GM19035 (cell line): ENCODE results near the gene FOXO3.
"Not testable (repeated sequence)": the region's sequence is repeated elsewhere in the genome, so short reads cannot be mapped to it uniquely, and the experiment has no call there.

ENCODE experiments used
- ATAC-seq: cut with Tn5 transposase; IDR thresholded peaks from one replicate; pipeline ENCODE4 v1.9.1; 2021; ENCODE audit not compliant: unreplicated experiment

FOXO3 gene

GRCh38 chr6:108658174-108658573, 97.5 kb downstream of the FOXO3 start:
- ATAC-seq = no peak

- not testable (repeated sequence) for ATAC-seq
These were observed 98.1 kb downstream of the FOXO3 start for GRCh38 chr6:108658785-108659184.

DNA sequence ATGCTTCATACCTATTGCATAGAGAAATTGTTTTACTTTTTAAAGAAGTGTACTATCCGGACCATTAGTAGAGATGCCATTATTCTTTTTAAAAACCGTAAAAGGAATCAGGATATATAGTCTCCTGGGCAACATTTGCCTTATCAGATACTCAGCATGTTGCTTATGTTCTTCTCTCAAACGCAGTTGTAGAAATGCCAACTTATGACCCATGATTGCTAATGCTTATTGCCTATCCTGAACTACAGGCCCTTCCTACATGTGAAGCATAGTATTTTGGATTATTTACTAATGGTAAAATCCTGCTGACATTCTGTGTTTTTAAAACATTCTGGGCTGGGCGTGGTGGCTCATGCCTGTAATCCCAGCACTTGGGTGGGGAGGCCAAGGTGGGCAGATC, 99.5 kb downstream of the FOXO3 start:
- no peak for ATAC-seq

GRCh38 chr6:108661430-108661829, 100.7 kb downstream of the FOXO3 start:
- ATAC-seq = no peak

- ATAC-seq = no peak
These were observed 101.3 kb downstream of the FOXO3 start for GRCh38 chr6:108661982-108662381.

GRCh38 chr6:108662702-108663101, 102.0 kb downstream of the FOXO3 start:
- no peak for ATAC-seq

- ATAC-seq = not testable (repeated sequence)
These were observed 102.9 kb downstream of the FOXO3 start for GRCh38 chr6:108663494-108664064.

- ATAC-seq = no peak
These were observed 104.9 kb downstream of the FOXO3 start for GRCh38 chr6:108665495-108666196.

DNA sequence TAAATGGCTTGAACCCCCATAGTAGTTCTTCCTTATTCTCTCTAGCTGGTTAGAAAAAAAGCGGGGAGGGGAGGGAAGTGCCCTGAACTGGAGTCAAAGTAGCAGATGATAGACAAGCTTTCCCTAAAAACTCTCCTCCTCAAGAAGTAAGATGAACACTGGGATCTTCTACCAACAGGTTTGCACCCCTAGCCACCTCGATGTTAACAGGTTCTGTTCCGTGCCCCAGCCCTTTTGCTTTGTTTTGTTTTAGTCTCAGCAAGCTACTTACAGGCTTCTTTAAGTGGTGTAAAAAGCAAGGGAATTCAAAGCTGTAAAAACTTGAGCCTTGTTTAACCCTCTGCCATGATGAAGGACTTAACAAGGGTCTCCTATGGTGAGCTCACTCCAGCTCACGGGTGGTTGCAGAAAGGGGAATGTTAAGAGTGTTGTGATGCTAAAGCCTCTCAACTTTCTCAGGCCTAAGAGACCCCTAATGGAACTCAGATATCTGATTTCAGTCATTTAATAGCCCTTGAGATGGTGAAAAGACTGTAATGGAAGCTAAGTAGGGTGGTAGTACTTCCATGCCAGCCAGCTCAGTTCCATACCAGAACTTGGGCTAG, 106.0 kb downstream of the FOXO3 start:
- ATAC-seq = no peak

DNA sequence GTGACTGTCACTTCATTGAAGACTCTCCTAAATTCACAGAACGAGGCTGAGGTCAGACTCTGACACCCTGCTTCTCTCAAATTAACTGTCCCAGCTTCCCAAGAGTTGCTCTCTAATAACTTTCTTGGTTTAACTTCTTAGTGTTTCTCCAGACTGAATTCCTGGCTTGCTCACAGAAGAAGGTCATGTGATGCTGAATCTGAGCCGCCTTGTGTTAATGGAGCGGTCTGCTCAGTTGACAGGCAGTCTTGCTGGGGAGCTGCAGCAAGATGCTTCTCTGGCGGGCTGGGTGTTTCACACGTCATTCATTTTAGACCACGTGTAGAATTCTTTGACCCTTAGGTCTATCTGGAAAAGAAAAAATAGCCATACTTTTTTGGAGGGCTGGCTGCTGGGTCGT, 107.3 kb downstream of the FOXO3 start:
- ATAC-seq = no peak

DNA sequence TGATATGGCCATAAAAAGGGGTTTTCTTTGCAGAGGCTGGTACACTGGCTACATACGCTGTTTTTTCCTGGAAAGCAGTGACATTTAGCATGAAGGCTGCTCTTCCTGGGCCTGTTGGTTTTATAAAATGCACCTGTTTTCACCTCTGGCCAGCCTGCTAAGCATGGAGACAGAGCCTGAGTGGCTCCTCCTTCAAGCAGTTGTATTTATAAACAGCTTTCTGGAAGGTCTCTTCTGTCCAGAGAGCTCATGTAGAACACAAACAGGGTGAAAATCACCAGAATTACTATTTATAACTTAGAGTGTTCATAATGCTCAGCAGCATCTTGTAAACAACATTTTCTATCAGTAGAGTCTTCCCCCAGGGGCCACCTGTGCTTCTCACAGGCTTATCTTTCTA, 109.0 kb downstream of the FOXO3 start:
- no peak for ATAC-seq

DNA sequence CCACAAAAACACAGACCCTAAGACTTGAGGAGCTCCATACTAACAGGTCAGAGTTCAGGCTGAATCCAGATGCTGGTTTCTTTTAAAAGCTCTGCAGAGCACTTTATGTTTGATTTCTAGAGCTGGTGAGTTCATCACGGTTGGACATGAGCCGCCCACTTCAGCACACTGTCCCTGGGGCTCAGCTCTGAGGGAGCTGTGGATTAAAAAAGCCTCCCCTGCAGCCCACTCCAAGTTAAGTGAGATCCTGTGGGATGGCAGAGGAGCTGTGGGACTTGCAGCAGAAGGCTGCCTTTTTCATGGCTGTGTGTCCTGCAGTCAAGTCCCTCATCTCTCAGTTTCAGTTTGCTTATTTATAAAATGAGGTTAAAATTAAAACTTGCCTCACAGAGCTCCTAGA, 110.5 kb downstream of the FOXO3 start:
- no peak for ATAC-seq

DNA sequence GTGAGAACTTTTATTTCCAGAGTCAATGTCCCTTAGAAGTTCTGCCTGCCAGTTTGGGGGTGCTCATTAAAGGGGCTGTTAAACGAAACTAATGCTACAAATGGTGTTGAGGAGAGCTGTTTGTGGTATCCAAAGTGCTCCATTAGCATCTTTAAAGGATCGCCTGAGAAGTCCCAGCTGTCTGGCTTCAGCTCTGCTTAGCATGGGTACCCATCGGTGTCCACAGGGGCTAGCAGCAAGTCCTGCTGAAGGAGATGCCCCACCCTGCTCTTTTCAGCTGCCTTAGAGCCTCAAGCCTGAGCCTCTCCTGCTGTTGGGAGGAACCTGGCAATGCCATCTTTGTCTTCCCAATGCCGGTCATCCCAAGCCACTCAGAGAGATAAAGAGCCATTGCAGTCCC, 111.1 kb downstream of the FOXO3 start:
- no peak for ATAC-seq

- ATAC-seq = no peak
These were observed 111.9 kb downstream of the FOXO3 start for GRCh38 chr6:108672641-108673040.

DNA sequence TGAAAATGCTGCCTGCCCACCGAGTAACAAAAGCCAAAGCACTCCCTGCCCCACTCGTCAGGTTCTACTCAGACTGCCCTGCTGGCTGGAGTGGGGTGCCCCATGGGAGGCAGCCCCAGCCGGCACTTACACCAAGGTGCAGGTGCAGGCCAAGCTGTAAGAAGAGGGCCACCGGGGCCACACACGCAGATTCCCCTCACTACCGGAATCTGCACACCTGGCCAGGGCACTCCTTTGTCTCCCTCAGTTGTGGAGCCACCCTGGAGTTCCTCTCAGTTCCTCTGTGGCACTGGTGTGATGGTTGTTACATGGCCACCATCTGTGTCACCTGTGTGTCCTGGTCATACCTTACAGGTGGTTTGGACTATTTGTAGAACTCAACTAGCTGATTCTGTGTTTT, 112.4 kb downstream of the FOXO3 start:
- no peak for ATAC-seq

DNA sequence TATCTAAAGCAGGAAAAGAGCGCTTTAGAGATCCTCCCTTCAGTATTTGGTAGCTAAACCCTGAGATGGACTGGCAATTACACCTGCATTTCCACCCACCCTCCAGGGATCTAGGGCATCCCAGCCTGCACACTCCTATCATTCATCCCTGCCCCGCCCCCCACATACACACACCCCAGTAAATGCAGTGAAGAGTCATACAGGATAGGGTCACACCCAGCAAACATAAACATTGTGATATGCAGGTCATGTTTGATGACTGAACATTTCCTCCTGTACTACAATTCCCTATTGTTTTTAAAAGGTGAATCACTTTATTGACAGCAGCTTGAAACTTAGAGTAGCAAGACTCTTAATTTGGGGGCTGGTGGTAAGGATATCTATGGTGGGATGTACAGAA, 112.9 kb downstream of the FOXO3 start:
- no peak for ATAC-seq

- no peak for ATAC-seq
These were observed 114.8 kb downstream of the FOXO3 start for GRCh38 chr6:108675226-108676200.

- ATAC-seq = no peak
These were observed 115.8 kb downstream of the FOXO3 start for GRCh38 chr6:108676555-108676954.

- ATAC-seq = no peak
These were observed 116.6 kb downstream of the FOXO3 start for GRCh38 chr6:108677357-108677756.

GRCh38 chr6:108677894-108678293, 117.2 kb downstream of the FOXO3 start:
- no peak for ATAC-seq

DNA sequence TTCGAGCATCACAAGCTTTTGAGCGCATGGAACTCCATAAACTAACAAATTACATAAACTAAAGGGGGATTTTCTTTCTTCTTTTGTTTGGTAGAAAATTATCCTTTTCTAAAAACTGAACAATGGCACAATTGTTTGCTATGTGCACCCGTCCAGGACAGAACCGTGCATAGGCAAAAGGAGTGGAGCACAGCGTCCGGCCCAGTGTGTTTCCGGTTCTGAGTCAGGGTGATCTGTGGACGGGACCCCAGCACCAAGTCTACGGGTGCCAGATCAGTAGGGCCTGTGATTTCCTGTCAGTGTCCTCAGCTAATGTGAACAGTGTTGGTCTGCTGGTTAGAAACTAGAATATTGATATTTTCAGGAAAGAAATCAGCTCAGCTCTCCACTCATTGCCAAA, 119.6 kb downstream of the FOXO3 start:
- ATAC-seq = not testable (repeated sequence)
